GM12878 (cell line): ENCODE results near the gene MAT2B. TPM values are rescaled to one million over a fixed set of nuclear protein-coding genes. Genes with fewer than 3 reads are reported as not detected.

ENCODE experiments used
- ATAC-seq: fragments of 200-7000 bp; cut with Tn5 transposase; 3 replicates; pipeline ENCODE4 v1.9.1; 2020; ENCODE audit warnings: mild to moderate bottlenecking, moderate library complexity
- BruUV-seq: library from RNA; stranded (reverse); fragments of 400-500 nt; replicated peaks from 2 replicates; lab custom pipeline; 2021; lab: Mats Ljungman, UMichigan
- CTCF ChIA-PET: fragments of 300-600 bp; sonication (Branson Sonifier 250); formaldehyde crosslinking; extraction: SDS; loops from one replicate; lab custom pipeline; 2021; ENCODE audit warnings: inconsistent platforms; lab: Yijun Ruan, JAX
- POLR2A ChIA-PET: fragments of 350-600 bp; formaldehyde crosslinking; extraction: SDS; loops from one replicate; lab custom pipeline; 2021; ENCODE audit warnings: inconsistent platforms; lab: Charles Lee
- RAD21 ChIA-PET: fragments of 300-600 bp; sonication (Branson Sonifier 250); formaldehyde crosslinking; loops from one replicate; lab custom pipeline; 2023; ENCODE audit warnings: antibody characterized with exemption; ENCODE audit not compliant: unreplicated experiment; lab: Charles Lee
- SMC1A ChIA-PET: fragments of 300-600 bp; sonication (Branson Sonifier 250); formaldehyde crosslinking; loops from one replicate; lab custom pipeline; 2023; ENCODE audit not compliant: unreplicated experiment, uncharacterized antibody; lab: Charles Lee
- DNase-seq: peaks from one replicate; pipeline ENCODE4 v3.0.0-alpha.2; 2011; ENCODE audit warnings: low read depth, low spot score
- FAIRE-seq: peaks from 3 replicates; lab custom pipeline; 2011; peaks lifted over from hg19 to GRCh38; lab: Jason Lieb, UNC
- H2AFZ ChIP-seq: 2 replicates; pipeline ENCODE4 v1.6.0; 2011; ENCODE audit warnings: low read depth, low read length, control low read depth; ENCODE audit not compliant: control insufficient read depth
- H3K27ac ChIP-seq: 2 replicates; pipeline ENCODE4 v1.5.1; 2011; ENCODE audit warnings: control low read depth; ENCODE audit not compliant: control insufficient read depth, insufficient read depth
- H3K27me3 ChIP-seq, 2 experiments: replicated peaks in 1 of 2; 2 replicates each; pipeline versions ENCODE4 v1.6.0 to v1.6.1; 2011; ENCODE audit warnings: low read length in 1 of 2; ENCODE audit not compliant: control insufficient read depth in 2 of 2, insufficient read depth in 2 of 2
- H3K36me3 ChIP-seq, 2 experiments: 2 replicates each; pipeline ENCODE4 v1.5.1; 2011; ENCODE audit warnings: low read length in 1 of 2; ENCODE audit not compliant: control insufficient read depth in 2 of 2, insufficient read depth in 2 of 2
- H3K4me1 ChIP-seq: 2 replicates; pipeline ENCODE4 v1.6.1; 2011; ENCODE audit warnings: mild to moderate bottlenecking, low read length, moderate library complexity, mixed read lengths; ENCODE audit not compliant: control insufficient read depth, insufficient read depth
- H3K4me2 ChIP-seq: 2 replicates; pipeline ENCODE4 v1.6.0; 2011; ENCODE audit warnings: control low read depth; ENCODE audit not compliant: control insufficient read depth, insufficient read depth
- H3K4me3 ChIP-seq: fragments of 200-600 bp; sonication (generic); 2 replicates; pipeline ENCODE4 v1.5.1; 2016
- H3K79me2 ChIP-seq: 2 replicates; pipeline ENCODE4 v1.6.0; 2011; ENCODE audit warnings: low read length; ENCODE audit not compliant: control insufficient read depth, insufficient read depth
- H3K9ac ChIP-seq: 2 replicates; pipeline ENCODE4 v1.8.0; 2011; ENCODE audit warnings: low read length, control low read depth, mixed read lengths; ENCODE audit not compliant: control insufficient read depth, insufficient read depth
- H3K9me3 ChIP-seq: replicated peaks from 3 replicates; pipeline ENCODE4 v1.5.1; 2011; ENCODE audit warnings: mild to moderate bottlenecking, low read length; ENCODE audit not compliant: control insufficient read depth, insufficient read depth
- H4K20me1 ChIP-seq: 2 replicates; pipeline ENCODE4 v1.6.0; 2011; ENCODE audit not compliant: control insufficient read depth, insufficient read depth
- BMI1 ChIP-seq: fragments of 450-650 bp; IDR thresholded peaks from 2 replicates; pipeline ENCODE4 v1.6.1; 2016; ENCODE audit warnings: mild to moderate bottlenecking, moderate library complexity, borderline replicate concordance
- CUX1 ChIP-seq: IDR thresholded peaks from 2 replicates; pipeline ENCODE4 v1.6.1; 2012; ENCODE audit warnings: improper control_type of control experiment, low read depth, low read length; ENCODE audit not compliant: insufficient replicate concordance
- DPF2 ChIP-seq: fragments of 450-650 bp; IDR thresholded peaks from 2 replicates; pipeline ENCODE4 v1.6.1; 2017; ENCODE audit warnings: mild to moderate bottlenecking
- EGR1 ChIP-seq, 2 experiments: IDR thresholded peaks; 1 replicate in 1 of 2; 2 replicates in 1 of 2; pipeline ENCODE4 v1.6.1; 2011 to 2012; ENCODE audit warnings: low read depth in 2 of 2, low read length in 2 of 2, borderline replicate concordance in 1 of 2, mild to moderate bottlenecking in 1 of 2, moderate library complexity in 1 of 2
- ETV6 ChIP-seq, 2 experiments: fragments of 450-650 bp in 1 of 2; IDR thresholded peaks in 1 of 2; conservative IDR thresholded peaks in 1 of 2; 2 replicates each; pipeline ENCODE4 v1.6.1; 2014; ENCODE audit warnings: antibody characterized with exemption in 1 of 2, borderline replicate concordance in 1 of 2, low read depth in 1 of 2, mild to moderate bottlenecking in 1 of 2, moderate library complexity in 1 of 2
- MEF2A ChIP-seq: IDR thresholded peaks from 2 replicates; pipeline ENCODE4 v1.6.1; 2011; ENCODE audit warnings: low read depth, mild to moderate bottlenecking, low read length, moderate library complexity; ENCODE audit not compliant: insufficient read depth
- MEF2B ChIP-seq: fragments of 450-650 bp; IDR thresholded peaks from 2 replicates; pipeline ENCODE4 v1.6.1; 2018; ENCODE audit warnings: mild to moderate bottlenecking, moderate library complexity; ENCODE audit not compliant: partially characterized antibody, poor library complexity, severe bottlenecking
- MYB ChIP-seq: fragments of 150-350 bp; IDR thresholded peaks from 2 replicates; pipeline ENCODE4 v1.6.1; 2014; ENCODE audit warnings: mild to moderate bottlenecking, low read depth, low read length, borderline replicate concordance
- PAX8 ChIP-seq: fragments of 450-650 bp; IDR thresholded peaks from 2 replicates; pipeline ENCODE4 v1.6.1; 2017; ENCODE audit warnings: mild to moderate bottlenecking, moderate library complexity
- SREBF2 ChIP-seq: IDR thresholded peaks from 2 replicates; pipeline ENCODE4 v1.6.1; 2012; ENCODE audit warnings: mild to moderate bottlenecking, low read length
- TARDBP ChIP-seq: IDR thresholded peaks from 2 replicates; pipeline ENCODE4 v1.6.1; 2016; ENCODE audit warnings: borderline replicate concordance
- WGBS: methylation state at CpG from one replicate; pipeline ENCODE4 v1.1.6; 2016; ENCODE audit warnings: low lambda C conversion rate; ENCODE audit not compliant: insufficient replicate concordance, insufficient coverage; ENCODE audit errors: missing lambda C conversion rate; 5-methylcytosine and 5-hydroxymethylcytosine counted together
- in situ Hi-C: fragments of 300-500 bp; cut with MboI; formaldehyde crosslinking; loops from 9 replicates; pipeline ENCODE4 v1.14.3; 2018; ENCODE audit warnings: mixed read lengths
- intact Hi-C: fragments of 100-400 bp; cut with micrococcal nuclease; formaldehyde crosslinking; loops from one replicate; pipeline ENCODE4 v1.14.2; 2022; ENCODE audit not compliant: unreplicated experiment
- polyA plus RNA-seq, 11 experiments: library from polyadenylated mRNA; depleted of rRNA in 4 of 11; unstranded in 6 of 11; stranded (reverse) in 5 of 11; fragments of >200 nt; fragmentation: Nextera tagmentation in 4 of 11; fragmentation: Illumina TruSeq in 1 of 11; extraction: Ambion mirVana in 4 of 11; extraction: Trizol in 1 of 11; gene quantifications; 1 replicate in 1 of 11; 2 replicates in 10 of 11; pipeline versions ENCODE4 v1.2.1 to v1.2.3, GENCODE V29; 2011 to 2016; ENCODE audit warnings: inconsistent platforms in 2 of 11, missing spikeins in 2 of 11, low read depth in 1 of 11
- total RNA-seq, 4 experiments: library from RNA; depleted of rRNA in 3 of 4; stranded (reverse); fragments of >200 nt in 3 of 4; fragmentation: Illumina TruSeq in 1 of 4; extraction: Trizol in 1 of 4; gene quantifications; 2 replicates each; pipeline versions ENCODE4 v1.2.1 to v1.2.3, GENCODE V29; 2013 to 2021
- TF ChIP-seq, protein P1 (sequence below): fragments of 450-650 bp; formaldehyde crosslinking; IDR thresholded peaks from 2 replicates; pipeline ENCODE4 v1.5.0; 2022; ENCODE audit warnings: mild to moderate bottlenecking, missing genetic modification characterization
- TF ChIP-seq, protein P2 (sequence below): fragments of 450-650 bp; IDR thresholded peaks from 2 replicates; pipeline ENCODE4 v1.6.1; 2018; ENCODE audit warnings: mild to moderate bottlenecking, low read depth, moderate library complexity; ENCODE audit not compliant: partially characterized antibody

Gene MAT2B
- total and polyA plus RNA-seq, 10 of the 15 experiments (the other 5 are each of a cell fraction or from before 2014, with no cell fraction given): 43.2 to 122 (median 63.7) TPM

- DNase-seq: no peak
- Histone ChIP-seq H3K27me3 (no peaks in the 10 kb centered on the region), H3K36me3 (no peaks in the 10 kb centered on the region), H3K4me2 (no peak overlapping the region), H3K9me3 (no peaks in the 10 kb centered on the region), H3K79me2 (no peaks in the 10 kb centered on the region), H3K4me1 (no peaks in the 10 kb centered on the region), H3K9ac (no peak overlapping the region), H3K27ac (no peak overlapping the region), H3K4me3 (no peak overlapping the region), H4K20me1 (no peaks in the 10 kb centered on the region), H2AFZ (no peak overlapping the region)
- SMC1A ChIA-PET: interaction anchor here (1.1 kb wide), 1 partner anchor 12 kb away, joined by 3 read pairs; no protein-coding TSS in a partner anchor
- WGBS: 5% methylated on average over 3 of the region's 3 CpGs
- RAD21 ChIA-PET: no interaction called here
- no TSS peak for BruUV-seq
- intact Hi-C loops (no loop called here), in situ Hi-C loops (no loop called here)
- POLR2A ChIA-PET: no interaction called here
- CTCF ChIA-PET: no interaction called here
- no peak for FAIRE-seq
- no peak; the same call in 2 of the 3 replicates for ATAC-seq
- TF ChIP-seq, protein P1, sequence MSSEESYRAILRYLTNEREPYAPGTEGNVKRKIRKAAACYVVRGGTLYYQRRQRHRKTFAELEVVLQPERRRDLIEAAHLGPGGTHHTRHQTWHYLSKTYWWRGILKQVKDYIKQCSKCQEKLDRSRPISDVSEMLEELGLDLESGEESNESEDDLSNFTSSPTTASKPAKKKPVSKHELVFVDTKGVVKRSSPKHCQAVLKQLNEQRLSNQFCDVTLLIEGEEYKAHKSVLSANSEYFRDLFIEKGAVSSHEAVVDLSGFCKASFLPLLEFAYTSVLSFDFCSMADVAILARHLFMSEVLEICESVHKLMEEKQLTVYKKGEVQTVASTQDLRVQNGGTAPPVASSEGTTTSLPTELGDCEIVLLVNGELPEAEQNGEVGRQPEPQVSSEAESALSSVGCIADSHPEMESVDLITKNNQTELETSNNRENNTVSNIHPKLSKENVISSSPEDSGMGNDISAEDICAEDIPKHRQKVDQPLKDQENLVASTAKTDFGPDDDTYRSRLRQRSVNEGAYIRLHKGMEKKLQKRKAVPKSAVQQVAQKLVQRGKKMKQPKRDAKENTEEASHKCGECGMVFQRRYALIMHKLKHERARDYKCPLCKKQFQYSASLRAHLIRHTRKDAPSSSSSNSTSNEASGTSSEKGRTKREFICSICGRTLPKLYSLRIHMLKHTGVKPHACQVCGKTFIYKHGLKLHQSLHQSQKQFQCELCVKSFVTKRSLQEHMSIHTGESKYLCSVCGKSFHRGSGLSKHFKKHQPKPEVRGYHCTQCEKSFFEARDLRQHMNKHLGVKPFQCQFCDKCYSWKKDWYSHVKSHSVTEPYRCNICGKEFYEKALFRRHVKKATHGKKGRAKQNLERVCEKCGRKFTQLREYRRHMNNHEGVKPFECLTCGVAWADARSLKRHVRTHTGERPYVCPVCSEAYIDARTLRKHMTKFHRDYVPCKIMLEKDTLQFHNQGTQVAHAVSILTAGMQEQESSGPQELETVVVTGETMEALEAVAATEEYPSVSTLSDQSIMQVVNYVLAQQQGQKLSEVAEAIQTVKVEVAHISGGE (CRISPR knock-in tag): no peak
- no peak for TF ChIP-seq PAX8
- TF ChIP-seq ETV6 (conservative IDR thresholded peaks at IDR 0.05 in 1 of 2, IDR thresholded peaks at IDR 0.05 in 1 of 2; ENCODE audit: borderline replicate concordance in 1 of 2, low read depth in 1 of 2): no peak
- TF ChIP-seq MEF2B: no peak
- TF ChIP-seq MEF2A: no peak
- no peak for TF ChIP-seq MYB
- TF ChIP-seq BMI1: no peak
- no peak for TF ChIP-seq CUX1
- TF ChIP-seq, protein P2, sequence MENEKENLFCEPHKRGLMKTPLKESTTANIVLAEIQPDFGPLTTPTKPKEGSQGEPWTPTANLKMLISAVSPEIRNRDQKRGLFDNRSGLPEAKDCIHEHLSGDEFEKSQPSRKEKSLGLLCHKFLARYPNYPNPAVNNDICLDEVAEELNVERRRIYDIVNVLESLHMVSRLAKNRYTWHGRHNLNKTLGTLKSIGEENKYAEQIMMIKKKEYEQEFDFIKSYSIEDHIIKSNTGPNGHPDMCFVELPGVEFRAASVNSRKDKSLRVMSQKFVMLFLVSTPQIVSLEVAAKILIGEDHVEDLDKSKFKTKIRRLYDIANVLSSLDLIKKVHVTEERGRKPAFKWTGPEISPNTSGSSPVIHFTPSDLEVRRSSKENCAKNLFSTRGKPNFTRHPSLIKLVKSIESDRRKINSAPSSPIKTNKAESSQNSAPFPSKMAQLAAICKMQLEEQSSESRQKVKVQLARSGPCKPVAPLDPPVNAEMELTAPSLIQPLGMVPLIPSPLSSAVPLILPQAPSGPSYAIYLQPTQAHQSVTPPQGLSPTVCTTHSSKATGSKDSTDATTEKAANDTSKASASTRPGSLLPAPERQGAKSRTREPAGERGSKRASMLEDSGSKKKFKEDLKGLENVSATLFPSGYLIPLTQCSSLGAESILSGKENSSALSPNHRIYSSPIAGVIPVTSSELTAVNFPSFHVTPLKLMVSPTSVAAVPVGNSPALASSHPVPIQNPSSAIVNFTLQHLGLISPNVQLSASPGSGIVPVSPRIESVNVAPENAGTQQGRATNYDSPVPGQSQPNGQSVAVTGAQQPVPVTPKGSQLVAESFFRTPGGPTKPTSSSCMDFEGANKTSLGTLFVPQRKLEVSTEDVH: no peak
- TF ChIP-seq SREBF2: no peak
- TF ChIP-seq DPF2: no peak
- TF ChIP-seq EGR1 (IDR thresholded peaks at IDR 0.05; ENCODE audit: borderline replicate concordance in 1 of 2, low read depth in 2 of 2, low read length in 2 of 2): no peak
- no peak for TF ChIP-seq TARDBP
These were observed 29.9 kb downstream of the MAT2B start for GRCh38 chr5:163535290-163535689.
